Measurements from ENCODE around the gene RPS6KA3.

Gene RPS6KA3

GRCh38 chrX:20111271-20111670 is 155.4 kb downstream of the RPS6KA3 start:
- in situ Hi-C loops (cut with MboI; ENCODE audit: low sequenced_read_pairs): loop anchor here (25.0 kb wide), 1 partner anchor 199 kb away; no protein-coding TSS in a partner anchor

DNA sequence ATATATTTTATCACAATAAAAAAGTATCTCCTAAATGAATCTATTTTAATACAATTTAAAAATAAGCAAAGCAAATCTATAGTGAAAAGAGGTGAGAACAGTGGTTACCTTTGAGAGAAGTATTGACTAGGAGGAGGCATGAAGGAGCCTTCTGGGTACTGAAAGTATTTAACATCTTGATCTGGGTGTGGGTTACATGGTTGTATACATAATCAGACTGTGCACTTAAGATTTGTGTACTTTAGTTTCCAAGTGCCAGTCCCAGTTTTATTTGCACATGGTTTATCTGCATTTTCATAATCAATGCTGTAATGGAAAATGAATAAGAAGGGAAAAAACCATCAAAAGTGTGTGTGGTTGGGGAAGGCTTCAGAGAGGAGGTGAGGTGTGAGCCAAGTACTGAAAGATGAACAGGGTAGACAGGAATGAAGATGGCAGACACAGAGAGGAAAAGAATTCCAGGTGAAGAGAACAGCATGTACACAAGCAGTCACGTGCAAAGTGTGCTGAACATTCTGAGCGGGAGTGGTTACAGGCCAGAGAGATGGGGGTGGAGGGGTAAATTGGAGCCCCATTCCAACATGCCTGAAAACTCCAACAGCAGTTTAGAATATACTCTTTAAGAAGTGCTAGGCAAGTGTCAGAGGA is 164.7 kb downstream of the RPS6KA3 start:
- in situ Hi-C loops (cut with MboI; ENCODE audit: low sequenced_read_pairs): loop anchor here (25.0 kb wide), 1 partner anchor 190 kb away; no protein-coding TSS in a partner anchor

All from HL-60/S4 treated with phorbol 12-myristate 13-acetate at 8.2 ng/mL for 4 days and 3 days (cell line).